Measurements from ENCODE around the gene CEP192.
"Not testable (repeated sequence)": the region's sequence is repeated elsewhere in the genome, so short reads cannot be mapped to it uniquely, and the experiment has no call there.

CEP192 gene

GRCh38 chr18:13032173-13032572, 41.0 kb downstream of the CEP192 start:
- DNase-seq, result no peak

GRCh38 chr18:13035249-13035914, 44.2 kb downstream of the CEP192 start:
- no peak for DNase-seq

- DNase-seq, result no peak
These were observed 45.6 kb downstream of the CEP192 start for GRCh38 chr18:13036622-13037320.

DNA sequence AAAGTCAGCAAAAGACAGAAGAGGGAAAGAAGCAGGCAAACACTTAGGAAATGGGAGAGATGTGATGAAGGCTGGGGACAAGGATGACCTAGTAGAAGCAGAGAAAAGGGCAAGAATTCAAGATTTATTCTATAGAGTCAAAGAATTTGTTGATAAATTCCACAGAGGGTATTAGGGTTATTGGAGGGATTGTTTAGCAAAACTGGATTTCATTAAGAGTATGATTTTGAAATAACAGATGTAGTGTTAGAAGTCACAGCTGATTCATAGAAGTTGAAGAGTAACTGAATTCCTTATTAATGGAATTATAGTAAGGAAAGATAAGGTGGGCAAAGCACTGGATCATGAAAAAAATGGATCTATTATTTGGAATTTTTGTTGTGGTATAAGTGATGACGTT, 48.6 kb downstream of the CEP192 start:
- DNase-seq, result no peak

DNA sequence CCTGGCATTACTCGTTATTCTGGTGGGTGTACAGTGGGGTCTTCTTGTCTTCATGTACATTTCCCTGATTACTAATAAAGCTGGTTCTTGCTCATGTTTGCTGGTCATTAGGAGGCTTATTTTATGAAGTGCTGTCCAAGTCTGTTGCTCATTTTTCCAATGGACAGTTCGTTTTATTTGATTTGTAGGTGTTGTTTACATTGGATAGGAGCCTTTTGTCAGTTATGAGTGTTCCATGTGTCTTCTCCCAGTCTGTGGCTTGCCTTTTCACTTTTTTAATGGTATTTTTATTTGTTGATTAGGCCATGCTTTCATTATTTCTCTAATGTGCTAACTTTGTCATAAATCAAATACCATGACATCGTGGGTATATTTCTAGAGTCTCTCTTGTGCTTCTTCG, 51.9 kb downstream of the CEP192 start:
- no peak for DNase-seq

- no peak for DNase-seq
These were observed 57.0 kb downstream of the CEP192 start for GRCh38 chr18:13048061-13048595.

- no peak for DNase-seq
These were observed 60.0 kb downstream of the CEP192 start for GRCh38 chr18:13051159-13051558.

DNA sequence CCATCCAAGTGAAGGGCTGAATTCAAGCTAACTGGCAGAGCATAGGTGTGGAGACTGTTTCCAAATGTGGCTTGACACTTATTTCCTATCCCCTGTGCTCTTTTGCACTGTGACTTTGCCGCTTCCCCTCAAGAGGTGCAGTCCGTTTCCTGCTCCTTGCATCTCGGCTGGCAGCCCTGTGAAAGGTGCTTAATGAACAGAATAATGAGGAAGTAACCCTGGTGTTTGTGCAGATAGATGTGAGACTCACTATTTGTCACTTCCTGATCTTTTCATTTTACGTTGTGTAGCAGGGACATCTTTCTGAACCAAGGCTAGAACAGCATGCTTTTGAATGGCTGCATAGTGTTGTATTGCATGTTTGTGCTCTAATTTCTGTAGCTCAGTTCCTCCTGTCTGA, 60.8 kb downstream of the CEP192 start:
- no peak for DNase-seq

DNA sequence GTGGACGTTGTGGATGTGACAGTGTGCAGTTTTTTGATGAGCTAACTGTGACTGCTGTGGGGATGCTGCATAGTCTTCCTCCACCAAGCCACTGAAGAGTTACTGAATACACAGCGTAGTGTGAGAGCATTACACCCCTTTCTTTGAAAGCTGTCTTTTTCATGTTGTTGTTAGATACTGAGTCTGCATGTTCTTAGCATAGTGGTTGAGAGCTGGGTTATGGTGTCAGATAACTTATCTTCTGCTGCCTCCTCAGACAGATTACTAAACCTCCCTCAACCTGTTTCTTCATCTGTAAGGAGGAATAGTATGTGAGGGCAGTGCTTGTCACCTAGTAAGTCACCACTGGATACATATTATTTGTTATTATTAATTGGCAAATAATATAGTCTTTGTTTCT, 63.2 kb downstream of the CEP192 start:
- no peak for DNase-seq

GRCh38 chr18:13061630-13062189, 70.5 kb downstream of the CEP192 start:
- no peak for DNase-seq

DNA sequence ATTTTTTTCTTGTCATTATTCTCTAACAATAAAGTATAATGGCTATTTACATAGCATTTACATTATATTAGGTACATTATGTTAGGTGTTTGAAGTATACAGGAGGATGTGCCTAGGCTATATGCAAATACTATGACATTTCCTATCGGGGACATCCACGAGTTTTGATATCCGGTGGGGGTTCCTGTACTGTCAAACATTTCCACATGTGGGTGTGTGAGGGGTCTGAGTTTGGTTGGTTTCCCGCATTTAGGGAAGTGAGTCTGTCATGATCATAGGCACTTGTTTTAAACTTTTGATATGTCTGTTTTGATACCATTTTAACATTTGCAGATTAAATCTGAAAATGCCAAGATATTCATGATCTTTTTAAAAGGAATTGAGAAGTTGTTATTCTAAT, 76.0 kb downstream of the CEP192 start:
- DNase-seq, result no peak

- no peak for DNase-seq
These were observed 76.8 kb downstream of the CEP192 start for GRCh38 chr18:13067966-13068365.

GRCh38 chr18:13070460-13070859, 79.3 kb downstream of the CEP192 start:
- DNase-seq, result no peak

- DNase-seq, result no peak
These were observed 85.7 kb downstream of the CEP192 start for GRCh38 chr18:13076886-13077285.

- no peak for DNase-seq
These were observed 86.3 kb downstream of the CEP192 start for GRCh38 chr18:13077473-13077872.

GRCh38 chr18:13078065-13078464, 86.9 kb downstream of the CEP192 start:
- DNase-seq, result not testable (repeated sequence)

DNA sequence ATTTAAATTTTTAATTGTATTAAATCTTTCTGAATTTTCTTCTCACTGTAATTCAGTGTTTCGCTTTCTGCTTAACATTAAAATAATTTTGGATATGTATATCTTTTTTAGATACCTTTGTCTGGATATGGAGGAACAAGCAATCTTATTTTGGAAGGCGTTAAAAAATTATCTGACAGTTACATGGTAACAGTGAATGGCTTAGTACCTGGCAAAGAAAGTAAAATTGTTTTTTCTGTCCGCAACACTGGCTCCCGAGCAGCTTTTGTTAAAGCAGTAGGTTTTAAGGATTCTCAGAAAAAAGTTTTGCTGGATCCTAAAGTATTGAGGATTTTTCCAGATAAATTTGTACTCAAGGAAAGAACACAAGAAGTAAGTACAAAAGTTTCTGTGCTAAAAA, 95.7 kb downstream of the CEP192 start:
- no peak for DNase-seq

- no peak for DNase-seq
These were observed 104.3 kb downstream of the CEP192 start for GRCh38 chr18:13095466-13095865.

DNA sequence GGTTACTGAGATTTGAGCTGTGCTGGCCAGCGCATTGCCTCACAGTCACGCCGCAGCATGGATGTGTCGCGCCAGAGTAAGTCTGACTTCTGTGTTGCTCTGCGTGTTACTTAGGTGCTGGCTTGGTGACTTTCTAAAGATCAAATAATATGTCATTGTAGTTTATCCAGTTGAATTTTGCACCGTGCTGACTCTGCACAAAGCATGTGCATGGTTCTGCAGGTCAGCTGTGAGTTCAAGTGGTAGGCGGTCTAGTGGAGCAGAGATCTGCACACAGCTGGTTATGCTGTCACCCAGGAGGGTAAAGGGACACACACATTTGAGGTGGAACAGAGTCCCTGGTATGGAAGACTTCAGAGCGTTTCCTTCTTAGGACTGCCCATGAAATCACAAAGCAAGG, 105.1 kb downstream of the CEP192 start:
- DNase-seq, result no peak

DNA sequence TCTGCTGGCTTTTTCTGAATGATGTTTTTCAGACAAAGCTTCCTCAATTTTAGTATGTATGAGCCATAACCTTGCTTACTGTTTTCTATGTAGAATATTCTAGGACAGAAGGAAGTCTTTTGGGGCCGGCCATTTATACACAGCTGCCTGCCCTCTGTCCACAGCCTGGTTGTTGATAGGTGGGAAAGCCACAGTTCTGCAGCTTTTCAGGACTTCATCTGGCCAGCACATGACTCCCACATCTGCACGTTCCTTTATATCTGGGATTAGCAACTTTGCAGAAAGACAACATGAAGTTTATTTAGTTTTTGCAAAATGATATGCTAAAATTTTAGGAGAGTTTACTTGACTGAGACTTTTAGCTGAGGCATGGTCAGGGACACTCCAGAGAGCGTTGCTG, 105.6 kb downstream of the CEP192 start:
- no peak for DNase-seq

DNA sequence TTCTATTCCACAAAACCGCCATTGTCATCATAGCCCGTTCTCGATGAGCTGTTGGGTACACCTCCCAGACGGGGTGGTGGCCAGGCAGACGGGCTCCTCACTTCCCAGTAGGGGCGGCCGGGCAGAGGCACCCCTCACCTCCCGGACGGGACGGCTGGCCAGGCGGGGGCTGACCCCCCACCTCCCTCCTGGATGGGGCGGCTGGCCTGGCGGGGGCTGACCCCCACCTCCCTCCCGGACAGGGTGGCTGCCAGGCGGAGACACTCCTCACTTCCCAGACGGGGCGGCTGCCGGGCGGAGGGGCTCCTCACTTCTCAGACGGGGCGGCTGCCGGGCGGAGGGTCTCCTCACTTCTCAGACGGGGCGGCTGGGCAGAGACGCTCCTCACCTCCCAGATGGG, 106.9 kb downstream of the CEP192 start:
- DNase-seq, result not testable (repeated sequence)

DNA sequence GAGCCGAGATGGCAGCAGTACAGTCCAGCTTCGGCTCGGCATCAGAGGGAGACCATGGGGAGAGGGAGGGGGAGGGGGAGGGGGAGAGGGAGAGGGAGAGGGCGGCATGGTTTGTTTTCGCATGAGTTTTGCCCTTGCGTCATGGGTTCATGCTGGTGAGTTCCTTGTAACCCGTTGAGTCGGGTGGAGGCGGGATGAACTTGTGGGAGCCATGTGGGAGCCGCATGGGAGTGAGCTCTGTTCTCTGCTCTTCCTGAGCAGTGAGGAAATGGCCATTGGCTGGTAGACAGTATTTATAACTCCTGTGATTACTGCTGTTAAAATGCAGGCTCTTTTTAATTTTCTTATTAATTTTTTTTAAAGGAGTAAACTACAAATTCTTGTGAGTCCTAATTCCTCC, 108.0 kb downstream of the CEP192 start:
- no peak for DNase-seq

DNA sequence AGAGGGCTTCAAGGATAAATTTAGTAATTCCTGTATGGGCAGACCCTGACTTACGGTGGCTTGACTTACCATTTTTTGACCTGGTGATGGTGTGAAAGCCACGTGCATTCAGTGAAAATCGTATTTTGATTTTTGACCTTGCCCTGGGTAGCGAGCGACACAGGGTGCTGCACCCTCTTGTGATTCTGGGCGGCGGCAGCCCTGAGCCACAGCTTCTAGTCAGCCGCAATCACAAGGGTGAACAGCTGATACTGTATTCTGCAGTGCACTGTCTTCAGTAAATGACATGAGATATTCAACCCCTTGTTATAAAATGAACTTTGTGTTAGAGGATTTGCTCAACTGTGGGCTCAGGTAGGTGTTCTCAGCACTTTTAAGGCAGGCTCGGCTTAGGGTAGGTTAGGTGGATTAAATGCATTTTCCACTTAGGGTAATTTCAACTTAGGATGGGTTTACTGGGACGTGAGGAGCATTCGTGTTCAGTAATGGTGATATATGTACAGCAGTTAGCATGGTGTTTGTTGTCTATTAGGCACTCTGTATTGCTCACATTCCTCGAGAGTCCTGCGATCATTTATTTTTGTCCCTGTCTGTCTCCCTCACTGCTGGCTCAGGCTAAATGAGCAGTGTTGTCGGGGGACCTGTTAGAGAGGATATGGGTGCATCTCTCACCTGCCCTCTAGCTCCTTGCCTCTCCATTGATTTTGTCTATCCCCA, 109.9 kb downstream of the CEP192 start:
- no peak for DNase-seq

Measured in eye (tissue), 1 donor.